HuH-7.5 (cell line): ENCODE data around the gene STXBP5.

ENCODE experiments used
- DNase-seq: peaks from one replicate; pipeline ENCODE4 v3.0.0; 2011; ENCODE audit warnings: low spot score

Gene STXBP5

DNA sequence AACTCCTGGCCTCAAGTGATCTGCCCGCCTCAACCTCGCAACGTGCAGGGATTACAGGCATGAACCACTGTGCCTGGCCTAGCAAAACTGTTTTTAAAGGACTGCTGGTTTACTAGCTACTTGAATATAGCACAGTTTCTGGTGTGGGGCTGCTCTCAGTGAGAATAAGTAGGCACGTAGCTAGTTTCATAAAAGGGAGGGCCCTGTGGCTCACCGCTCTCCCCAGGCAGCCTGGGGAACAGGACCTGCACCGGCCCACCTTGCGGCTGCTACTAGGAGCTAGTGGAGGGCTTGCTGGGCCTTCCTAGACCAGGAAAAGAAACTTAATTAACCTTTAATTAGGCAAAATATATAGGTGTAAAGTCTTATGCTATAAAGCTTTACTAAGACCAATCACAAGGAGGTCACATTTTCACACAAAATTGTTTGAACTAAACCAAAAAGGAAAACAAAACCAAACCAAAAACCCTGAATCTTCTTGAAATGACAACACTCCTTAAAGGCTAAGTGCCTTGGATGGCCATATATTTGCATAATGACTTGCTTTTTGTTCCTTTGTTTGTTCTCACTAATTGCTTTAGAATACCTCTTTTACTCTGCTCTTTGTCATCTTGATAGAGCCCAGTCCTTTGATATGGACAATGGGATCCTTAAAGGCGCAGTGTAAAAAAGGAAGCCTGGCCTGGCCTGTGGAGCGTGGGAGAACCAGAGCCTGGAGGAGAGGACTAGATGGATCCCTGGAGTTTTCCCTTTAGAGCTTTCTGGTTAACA lies 234.7 kb downstream of the STXBP5 start:
- DNase-seq: no peak
